Esophagus squamous epithelium (tissue), 4 donors: ENCODE measurements around the gene ACP5.
"Not testable (repeated sequence)": the region's sequence is repeated elsewhere in the genome, so short reads cannot be mapped to it uniquely, and the experiment has no call there.

ENCODE experiments used
- CTCF ChIP-seq, 6 experiments: fragments of 450-650 bp in 4 of 6; fragments of 200-600 bp in 2 of 6; sonication (generic) in 2 of 6; IDR thresholded peaks; one replicate each; pipeline ENCODE4 v1.5.1; 2016 to 2019; ENCODE audit warnings: antibody characterized with exemption in 6 of 6, mild to moderate bottlenecking in 4 of 6, moderate library complexity in 4 of 6
- POLR2A ChIP-seq, 4 donors: fragments of 450-650 bp; IDR thresholded peaks; one replicate each; pipeline ENCODE4 v1.6.1; 2017; ENCODE audit warnings: antibody characterized with exemption in 4 of 4, mild to moderate bottlenecking in 4 of 4, moderate library complexity in 3 of 4

- TF ChIP-seq CTCF, POLR2A (IDR thresholded peaks at IDR 0.05): not testable (repeated sequence)
Measured at GRCh38 chr19:11599704-11600103, 22.3 kb upstream of the ACP5 start.
